Measurements from ENCODE around the gene CLOCK. TPM values are rescaled to one million over a fixed set of nuclear protein-coding genes. Genes with fewer than 3 reads are reported as not detected.
A peak's percentile ranks its signal among the peaks of the same experiment; 100 is the strongest.

CLOCK gene
- polyA plus RNA-seq, 2 of the 4 experiments (the other 2 are of a cell fraction), result 6.6 to 14.2 TPM

DNA sequence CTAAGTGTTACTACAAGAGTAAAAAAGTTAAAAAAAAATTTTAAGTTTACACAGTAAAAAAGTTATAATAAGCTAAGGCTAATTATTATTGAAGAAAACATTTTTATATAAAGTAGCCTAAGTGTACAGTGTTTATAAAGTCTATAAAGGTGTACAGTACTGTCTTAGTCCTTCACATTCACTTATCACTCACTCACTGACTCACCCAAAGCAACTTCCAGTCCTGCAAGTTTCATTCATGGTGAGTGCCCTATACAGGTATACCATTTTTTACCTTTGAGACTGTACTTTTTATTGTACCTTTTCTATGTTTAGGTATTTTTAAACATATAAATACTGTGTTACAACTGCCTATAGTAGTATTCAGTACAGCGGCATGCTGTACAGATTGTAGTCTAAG lies 76.7 kb downstream of the CLOCK start:
- ChIA-PET POLR2A (no interaction called here), CTCF (interaction anchor here (0.6 kb wide), 1 partner anchor 23 kb away, joined by 4 read pairs; no protein-coding TSS in a partner anchor)
- Histone ChIP-seq H3K4me2 (no peak overlapping the region), H3K4me1 (peaks cover 9% of the 10 kb centered on the region; the same call in 2 of the 3 replicates), H3K9me3 (no peaks in the 10 kb centered on the region), H3K27ac (no peak overlapping the region), H3K4me3 (no peak overlapping the region)
- no peak for ATAC-seq
- WGBS (ENCODE audit: missing lambda C conversion rate), result 87% methylated on average over 1 of the region's 1 CpG
- TF ChIP-seq, protein P1, sequence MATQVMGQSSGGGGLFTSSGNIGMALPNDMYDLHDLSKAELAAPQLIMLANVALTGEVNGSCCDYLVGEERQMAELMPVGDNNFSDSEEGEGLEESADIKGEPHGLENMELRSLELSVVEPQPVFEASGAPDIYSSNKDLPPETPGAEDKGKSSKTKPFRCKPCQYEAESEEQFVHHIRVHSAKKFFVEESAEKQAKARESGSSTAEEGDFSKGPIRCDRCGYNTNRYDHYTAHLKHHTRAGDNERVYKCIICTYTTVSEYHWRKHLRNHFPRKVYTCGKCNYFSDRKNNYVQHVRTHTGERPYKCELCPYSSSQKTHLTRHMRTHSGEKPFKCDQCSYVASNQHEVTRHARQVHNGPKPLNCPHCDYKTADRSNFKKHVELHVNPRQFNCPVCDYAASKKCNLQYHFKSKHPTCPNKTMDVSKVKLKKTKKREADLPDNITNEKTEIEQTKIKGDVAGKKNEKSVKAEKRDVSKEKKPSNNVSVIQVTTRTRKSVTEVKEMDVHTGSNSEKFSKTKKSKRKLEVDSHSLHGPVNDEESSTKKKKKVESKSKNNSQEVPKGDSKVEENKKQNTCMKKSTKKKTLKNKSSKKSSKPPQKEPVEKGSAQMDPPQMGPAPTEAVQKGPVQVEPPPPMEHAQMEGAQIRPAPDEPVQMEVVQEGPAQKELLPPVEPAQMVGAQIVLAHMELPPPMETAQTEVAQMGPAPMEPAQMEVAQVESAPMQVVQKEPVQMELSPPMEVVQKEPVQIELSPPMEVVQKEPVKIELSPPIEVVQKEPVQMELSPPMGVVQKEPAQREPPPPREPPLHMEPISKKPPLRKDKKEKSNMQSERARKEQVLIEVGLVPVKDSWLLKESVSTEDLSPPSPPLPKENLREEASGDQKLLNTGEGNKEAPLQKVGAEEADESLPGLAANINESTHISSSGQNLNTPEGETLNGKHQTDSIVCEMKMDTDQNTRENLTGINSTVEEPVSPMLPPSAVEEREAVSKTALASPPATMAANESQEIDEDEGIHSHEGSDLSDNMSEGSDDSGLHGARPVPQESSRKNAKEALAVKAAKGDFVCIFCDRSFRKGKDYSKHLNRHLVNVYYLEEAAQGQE (IDR thresholded peaks at IDR 0.05), result no peak
- TF ChIP-seq, protein P2, sequence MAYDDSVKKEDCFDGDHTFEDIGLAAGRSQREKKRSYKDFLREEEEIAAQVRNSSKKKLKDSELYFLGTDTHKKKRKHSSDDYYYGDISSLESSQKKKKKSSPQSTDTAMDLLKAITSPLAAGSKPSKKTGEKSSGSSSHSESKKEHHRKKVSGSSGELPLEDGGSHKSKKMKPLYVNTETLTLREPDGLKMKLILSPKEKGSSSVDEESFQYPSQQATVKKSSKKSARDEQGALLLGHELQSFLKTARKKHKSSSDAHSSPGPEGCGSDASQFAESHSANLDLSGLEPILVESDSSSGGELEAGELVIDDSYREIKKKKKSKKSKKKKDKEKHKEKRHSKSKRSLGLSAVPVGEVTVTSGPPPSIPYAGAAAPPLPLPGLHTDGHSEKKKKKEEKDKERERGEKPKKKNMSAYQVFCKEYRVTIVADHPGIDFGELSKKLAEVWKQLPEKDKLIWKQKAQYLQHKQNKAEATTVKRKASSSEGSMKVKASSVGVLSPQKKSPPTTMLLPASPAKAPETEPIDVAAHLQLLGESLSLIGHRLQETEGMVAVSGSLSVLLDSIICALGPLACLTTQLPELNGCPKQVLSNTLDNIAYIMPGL (CRISPR knock-in tag; IDR thresholded peaks at IDR 0.05; ENCODE audit: borderline replicate concordance), result no peak
- TF ChIP-seq, protein P3, sequence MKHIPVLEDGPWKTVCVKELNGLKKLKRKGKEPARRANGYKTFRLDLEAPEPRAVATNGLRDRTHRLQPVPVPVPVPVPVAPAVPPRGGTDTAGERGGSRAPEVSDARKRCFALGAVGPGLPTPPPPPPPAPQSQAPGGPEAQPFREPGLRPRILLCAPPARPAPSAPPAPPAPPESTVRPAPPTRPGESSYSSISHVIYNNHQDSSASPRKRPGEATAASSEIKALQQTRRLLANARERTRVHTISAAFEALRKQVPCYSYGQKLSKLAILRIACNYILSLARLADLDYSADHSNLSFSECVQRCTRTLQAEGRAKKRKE (CRISPR knock-in tag; IDR thresholded peaks at IDR 0.05; ENCODE audit: low read depth), result no peak
- TF ChIP-seq CBX8 (IDR thresholded peaks at IDR 0.05) (no peak), FOSL2 (IDR thresholded peaks at IDR 0.05) (no peak), FOSL2 (CRISPR knock-in tag; IDR thresholded peaks at IDR 0.05) (no peak), ESRRA (IDR thresholded peaks at IDR 0.05; ENCODE audit: borderline replicate concordance, low read length) (no peak), CEBPB (IDR thresholded peaks at IDR 0.05) (no peak), EHF (CRISPR knock-in tag; IDR thresholded peaks at IDR 0.05) (no peak), SREBF2 (IDR thresholded peaks at IDR 0.05) (no peak), RCOR1 (IDR thresholded peaks at IDR 0.05; ENCODE audit: low read depth, low read length) (no peak)
- TF ChIP-seq, protein P4, sequence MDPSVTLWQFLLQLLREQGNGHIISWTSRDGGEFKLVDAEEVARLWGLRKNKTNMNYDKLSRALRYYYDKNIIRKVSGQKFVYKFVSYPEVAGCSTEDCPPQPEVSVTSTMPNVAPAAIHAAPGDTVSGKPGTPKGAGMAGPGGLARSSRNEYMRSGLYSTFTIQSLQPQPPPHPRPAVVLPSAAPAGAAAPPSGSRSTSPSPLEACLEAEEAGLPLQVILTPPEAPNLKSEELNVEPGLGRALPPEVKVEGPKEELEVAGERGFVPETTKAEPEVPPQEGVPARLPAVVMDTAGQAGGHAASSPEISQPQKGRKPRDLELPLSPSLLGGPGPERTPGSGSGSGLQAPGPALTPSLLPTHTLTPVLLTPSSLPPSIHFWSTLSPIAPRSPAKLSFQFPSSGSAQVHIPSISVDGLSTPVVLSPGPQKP (IDR thresholded peaks at IDR 0.05; ENCODE audit: low read depth, low read length), result no peak
- TF ChIP-seq, protein P5, sequence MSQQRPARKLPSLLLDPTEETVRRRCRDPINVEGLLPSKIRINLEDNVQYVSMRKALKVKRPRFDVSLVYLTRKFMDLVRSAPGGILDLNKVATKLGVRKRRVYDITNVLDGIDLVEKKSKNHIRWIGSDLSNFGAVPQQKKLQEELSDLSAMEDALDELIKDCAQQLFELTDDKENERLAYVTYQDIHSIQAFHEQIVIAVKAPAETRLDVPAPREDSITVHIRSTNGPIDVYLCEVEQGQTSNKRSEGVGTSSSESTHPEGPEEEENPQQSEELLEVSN (IDR thresholded peaks at IDR 0.05; ENCODE audit: borderline replicate concordance, low read depth), result no peak
- no peak for DNase-seq (ENCODE audit: low read depth in 1 of 2, low spot score in 1 of 2)
- no peak for FAIRE-seq

DNA sequence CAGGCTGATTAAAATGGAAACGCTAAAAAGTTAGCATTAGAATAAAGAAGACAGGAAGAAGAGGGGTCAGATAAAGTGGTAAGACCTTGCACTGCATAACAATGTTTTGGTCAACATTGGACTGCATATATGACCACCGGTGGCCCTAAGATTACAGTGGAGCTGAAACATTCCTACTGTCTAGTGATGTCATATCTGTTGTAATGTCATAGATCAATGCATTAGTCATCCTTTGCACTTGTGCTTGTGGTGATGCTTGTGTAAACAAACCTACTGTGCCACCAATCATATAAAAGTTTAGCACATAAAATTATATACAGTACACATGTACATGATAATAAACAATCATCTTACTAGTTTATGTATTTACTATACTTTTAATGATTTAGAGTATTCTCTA lies 78.0 kb downstream of the CLOCK start:
- H3K4me2 ChIP-seq, result no peak overlapping the region
- no peaks in the 10 kb centered on the region for H3K9me3 ChIP-seq
- H3K27ac ChIP-seq, result no peak overlapping the region
- FAIRE-seq (no peak), ATAC-seq (peak; percentile 49 to 83; a peak in 4 of 6 replicates), DNase-seq (ENCODE audit: low read depth in 1 of 2, low spot score in 1 of 2) (peak in 1 of 2 experiments; percentile 35)
- H3K4me1 ChIP-seq, result peaks cover 9% of the 10 kb centered on the region; the same call in 2 of the 3 replicates
- ChIA-PET CTCF (no interaction called here), POLR2A (no interaction called here)
- TF ChIP-seq FOSL2 (IDR thresholded peaks at IDR 0.05) (no peak), FOSL2 (CRISPR knock-in tag; IDR thresholded peaks at IDR 0.05) (peak; percentile 55)
- TF ChIP-seq, protein P6, sequence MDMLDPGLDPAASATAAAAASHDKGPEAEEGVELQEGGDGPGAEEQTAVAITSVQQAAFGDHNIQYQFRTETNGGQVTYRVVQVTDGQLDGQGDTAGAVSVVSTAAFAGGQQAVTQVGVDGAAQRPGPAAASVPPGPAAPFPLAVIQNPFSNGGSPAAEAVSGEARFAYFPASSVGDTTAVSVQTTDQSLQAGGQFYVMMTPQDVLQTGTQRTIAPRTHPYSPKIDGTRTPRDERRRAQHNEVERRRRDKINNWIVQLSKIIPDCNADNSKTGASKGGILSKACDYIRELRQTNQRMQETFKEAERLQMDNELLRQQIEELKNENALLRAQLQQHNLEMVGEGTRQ (IDR thresholded peaks at IDR 0.05), result no peak
- no peak overlapping the region for H3K4me3 ChIP-seq
- 13% methylated on average over 2 of the region's 2 CpGs for WGBS (ENCODE audit: missing lambda C conversion rate)
